Right renal pelvis (tissue), 4 donors: ENCODE measurements around the gene EVA1B. TPM values are rescaled to one million over a fixed set of nuclear protein-coding genes. Genes with fewer than 3 reads are reported as not detected.
A peak's percentile ranks its signal among the peaks of the same experiment; 100 is the strongest.

ENCODE experiments used
- DNase-seq, 4 donors: peaks; one replicate each; pipeline ENCODE4 v3.0.0-alpha.2; 2013; ENCODE audit warnings: low read depth in 4 of 4, low spot score in 3 of 4, missing footprints in 1 of 4
- polyA plus RNA-seq, 4 donors: library from polyadenylated mRNA; unstranded; fragments of 120-200 nt; gene quantifications; one replicate each; pipeline ENCODE4 v1.2.1, GENCODE V29; 2013; ENCODE audit not compliant: insufficient read length in 4 of 4

Gene EVA1B
- polyA plus RNA-seq, 4 donors: 45.4 to 124 (median 57.3) TPM

DNA sequence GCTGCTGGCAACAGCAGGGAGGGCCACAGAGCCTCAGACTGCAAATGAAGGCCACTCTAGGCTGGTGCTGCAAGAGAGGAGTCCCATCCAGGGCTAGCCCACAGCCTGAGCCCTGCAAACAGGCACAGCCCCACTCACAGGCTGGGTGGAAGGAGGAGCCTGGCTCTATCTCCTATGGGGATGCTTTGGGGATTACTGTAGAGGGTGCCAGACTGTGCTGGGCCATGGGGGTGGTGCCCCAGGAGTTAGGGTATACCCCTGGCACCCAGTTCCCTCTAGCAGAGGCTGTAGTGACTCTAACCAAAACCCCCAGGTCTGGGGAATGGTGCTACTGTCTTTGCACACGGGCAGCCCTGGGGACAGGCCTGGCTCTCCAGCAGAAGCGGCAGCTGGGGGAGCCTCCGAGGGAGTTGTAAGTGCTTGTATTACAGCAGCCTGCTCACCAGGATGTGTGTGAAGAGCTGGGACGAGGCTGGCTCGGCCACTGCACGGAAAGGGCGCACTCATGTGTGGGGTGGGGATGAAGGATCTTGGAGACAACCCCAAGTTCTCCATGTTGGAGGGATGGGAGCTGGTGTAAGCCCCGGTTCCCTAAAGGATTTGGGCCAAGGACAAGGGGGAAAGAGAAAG, 23.4 kb upstream of the EVA1B start:
- no peak for DNase-seq

DNA sequence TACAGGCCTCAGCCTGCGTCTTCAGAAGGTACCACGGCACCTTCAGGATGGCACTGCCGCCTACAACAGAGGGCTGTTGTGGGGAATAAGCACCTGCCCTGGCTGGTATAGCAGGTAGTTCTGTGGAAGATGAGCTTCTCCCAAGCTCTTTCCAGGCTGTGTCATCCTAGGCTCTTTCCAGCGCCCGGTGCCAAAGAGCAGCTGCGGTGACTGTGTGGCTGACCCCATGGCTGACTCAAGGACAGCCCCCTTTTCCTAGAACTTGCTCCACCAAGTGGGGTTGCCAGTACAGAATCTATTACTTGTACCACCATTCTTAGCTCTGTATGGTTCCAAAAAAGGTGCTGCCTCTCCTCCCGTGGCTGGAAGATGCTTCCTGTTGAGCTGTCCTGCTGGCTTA, 21.9 kb upstream of the EVA1B start:
- DNase-seq: no peak

DNA sequence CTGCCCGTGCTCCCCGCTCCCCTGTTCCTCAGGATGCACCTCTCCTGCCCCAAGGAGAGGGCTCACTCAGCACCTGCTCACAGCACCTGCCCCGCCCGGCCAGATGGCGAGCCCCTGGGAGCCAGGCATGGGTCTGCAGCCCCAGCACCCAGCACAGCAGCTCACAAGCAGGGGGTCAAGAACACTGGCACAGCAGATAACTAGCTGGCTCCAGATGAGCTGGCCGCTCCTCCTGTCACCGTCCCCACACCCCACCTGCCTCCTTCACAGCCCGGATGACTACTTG, 20.9 kb upstream of the EVA1B start:
- no peak for DNase-seq

DNA sequence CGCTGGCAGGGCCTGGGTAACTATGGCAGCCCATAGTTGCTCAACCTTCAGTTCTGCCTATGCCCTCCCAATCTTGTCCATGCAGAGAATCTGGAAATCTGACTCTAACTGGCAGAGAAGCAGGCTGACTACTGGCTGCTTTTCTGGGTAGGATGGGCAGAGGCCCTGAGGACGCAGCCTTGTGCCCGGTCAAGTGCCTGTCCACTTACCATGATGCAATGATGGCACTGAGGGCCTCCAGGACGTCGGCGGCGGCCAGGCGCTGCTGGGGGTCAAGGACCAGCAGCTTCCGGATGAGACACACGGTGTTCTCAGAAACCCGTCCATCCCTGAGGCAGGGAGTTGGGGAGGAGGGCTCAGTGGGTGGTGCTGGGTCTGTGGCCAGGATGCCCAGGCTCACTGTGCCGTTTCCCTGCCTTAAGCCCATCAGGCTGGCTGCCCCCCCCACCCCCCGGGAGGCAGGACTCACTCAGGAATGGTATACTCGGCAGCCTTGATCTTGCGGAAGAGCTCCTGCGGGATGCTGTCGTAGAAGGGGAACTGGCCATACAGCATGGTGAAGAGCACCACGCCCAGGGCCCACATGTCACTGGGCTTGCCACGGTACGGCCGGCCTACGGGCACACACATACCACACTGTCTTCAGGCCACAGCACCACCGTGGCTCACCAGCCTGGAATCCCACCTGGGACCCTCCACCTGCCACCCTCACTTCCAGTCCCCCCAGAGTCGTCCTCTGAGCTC, 20.4 kb upstream of the EVA1B start:
- DNase-seq: no peak

DNA sequence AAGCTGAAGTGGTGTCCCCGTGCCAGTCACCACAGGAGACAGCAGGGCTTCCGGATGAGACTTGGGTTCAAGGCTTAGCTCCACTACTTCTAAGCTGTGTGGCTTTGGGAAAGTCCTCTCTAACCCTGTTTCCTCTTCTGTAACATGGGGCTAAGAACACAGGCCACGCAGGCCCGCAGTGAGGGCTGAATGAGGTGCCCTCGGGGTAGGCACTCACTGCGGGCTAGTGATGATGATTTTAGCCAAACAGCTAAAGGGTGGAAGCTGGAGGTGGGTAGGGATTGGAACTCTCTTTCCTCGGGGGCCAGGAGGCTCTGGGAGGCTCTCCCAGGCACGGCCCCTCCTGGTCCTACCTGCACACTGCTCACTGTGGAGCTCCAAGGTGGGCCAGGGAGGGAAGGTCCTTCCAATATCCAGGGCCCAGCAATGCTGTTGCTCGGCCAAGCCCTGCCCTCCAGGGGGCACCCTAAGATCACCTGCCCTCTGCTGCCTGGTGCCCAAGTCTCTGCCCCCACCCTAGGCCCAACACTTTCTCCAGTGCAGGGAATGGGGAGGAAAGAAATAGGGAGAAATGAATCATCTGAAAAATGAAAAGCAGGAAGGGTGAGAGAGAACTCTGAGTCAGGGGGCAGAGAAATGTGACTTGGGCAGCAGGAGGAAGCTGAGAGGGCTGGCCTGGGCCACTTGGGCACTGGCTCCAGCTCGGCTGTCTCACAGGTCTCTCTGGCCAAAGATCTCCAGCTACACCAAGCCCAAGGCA, 19.2 kb upstream of the EVA1B start:
- DNase-seq: no peak

DNA sequence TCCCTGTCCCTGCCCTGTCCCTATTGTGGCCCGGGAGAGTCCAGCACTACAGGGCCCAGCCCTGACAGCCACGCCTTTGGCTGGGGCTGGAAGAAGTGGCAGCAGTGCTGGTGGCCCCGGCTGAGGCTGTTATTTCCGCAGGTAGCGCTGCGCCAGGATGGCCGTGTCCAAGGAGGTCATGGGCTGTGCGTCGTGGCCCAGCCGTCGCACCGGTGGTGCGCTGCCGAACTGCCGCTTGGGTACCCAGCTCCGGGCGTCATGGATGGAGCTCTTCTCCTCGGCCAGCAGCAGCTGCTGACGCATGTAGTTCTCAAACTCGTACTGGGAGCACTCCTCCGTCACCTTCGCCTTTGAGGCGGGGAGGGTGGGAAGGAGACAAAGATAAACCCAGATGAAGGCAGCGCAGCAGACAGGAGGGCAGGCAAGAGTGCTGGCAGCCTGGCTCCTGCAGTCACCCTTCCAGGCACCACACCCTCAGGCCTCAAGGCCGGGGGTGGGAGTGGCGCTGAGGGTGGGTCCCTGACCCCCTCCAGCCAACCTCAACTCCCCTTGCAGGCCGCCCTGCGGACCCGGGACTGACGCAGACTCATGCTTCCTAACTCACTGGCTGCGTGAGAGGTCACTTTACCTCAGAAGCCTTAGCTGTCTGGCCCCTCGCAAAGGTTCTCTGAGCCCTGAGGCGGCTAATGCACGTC, 18.3 kb upstream of the EVA1B start:
- DNase-seq: no peak

DNA sequence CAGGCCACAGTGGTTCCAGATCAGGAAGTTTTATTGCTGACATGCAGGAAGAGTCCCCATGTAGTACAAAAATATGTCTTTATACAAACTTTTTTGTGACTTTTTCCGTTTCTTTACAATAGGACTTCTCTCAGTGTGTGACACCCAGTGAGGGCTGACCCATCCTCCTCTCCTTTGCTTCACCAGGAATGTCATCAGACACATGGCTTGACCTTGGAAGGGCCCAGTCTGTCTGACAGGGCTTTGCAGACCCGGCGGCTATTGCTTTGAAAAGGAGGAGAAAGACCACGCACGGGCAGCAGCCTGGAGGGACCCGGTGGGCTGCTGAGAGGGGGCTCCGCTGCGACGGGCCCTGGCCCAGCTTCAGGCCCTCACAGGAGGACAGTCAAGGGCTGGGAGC, 16.2 kb upstream of the EVA1B start:
- DNase-seq: no peak

DNA sequence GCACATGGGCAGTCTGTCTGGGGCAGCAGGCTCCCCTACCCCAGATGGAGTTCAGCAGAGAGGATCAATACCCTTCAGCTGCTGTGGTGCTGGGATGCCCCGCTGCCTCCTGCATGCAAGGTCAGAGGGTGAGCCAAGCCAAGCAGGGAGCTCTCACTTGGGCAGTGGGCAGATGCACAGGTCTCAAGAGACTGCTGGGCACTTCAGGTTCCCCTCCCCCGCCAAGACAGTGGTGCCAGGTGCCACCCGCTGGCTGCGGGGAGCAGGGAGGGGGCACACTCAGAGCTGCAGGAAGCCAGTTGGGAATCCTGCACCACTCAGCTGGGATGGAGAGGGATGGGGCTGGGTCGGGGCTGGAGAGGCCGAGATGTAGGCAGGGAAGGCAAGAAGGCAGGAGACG, 15.8 kb upstream of the EVA1B start:
- DNase-seq: no peak

DNA sequence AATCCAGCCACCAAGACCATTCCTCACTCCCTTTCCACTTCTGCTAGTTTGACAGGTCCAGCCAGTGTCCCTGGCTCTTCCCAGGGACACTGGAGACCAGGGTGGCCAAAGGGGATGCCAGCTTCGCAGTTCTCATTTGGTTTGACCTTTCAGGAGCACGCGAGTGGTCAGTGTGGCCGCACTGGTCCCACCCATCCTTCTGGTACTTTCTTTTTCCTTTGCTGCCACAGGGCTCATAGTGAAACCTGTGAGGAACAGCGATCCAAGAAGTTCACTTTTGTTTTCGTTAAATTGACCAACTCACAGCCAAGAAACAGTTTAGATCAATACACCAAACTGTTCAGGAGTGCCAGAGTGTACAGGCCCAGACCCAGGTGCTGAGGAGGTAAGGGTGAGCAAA, 14.4 kb upstream of the EVA1B start:
- DNase-seq: no peak

DNA sequence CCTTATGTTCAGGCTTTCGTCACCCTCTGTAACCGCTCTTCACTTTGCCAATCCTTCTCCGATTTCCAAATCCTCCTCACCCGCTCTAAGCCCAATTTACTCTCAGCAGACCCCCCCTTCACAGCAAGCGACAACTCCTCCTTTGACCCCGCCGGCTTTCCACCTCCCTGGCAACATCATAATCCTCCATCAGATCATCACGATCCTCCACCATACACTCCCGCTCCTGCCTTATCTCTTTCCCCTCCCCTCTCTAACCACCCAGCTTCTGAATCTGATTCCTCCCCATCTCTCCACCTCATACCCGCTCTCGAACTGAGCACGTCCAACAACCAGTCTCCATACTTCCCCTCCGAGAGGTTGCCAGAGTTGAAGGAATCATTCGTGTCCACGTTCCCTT, 7.5 kb upstream of the EVA1B start:
- no peak for DNase-seq

DNA sequence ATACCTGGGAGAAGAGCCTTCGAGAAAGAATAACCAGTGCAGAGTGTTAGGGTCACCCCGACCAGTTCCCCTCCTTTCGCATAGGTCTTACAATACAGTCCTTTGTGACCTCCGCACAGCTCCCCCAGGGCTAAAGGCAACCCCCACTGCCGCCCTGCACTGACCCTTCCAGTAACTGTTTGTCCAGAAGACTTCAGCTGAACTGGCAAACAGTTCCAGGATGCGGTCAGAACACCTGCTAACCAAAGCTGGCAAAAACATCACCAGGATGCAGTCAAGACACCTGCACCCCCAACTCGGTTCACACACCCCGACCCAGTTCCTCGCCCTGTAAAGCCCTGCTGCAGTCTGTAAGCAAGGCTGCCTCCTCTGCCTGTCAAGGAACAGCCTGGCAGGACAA, 6.4 kb upstream of the EVA1B start:
- no peak for DNase-seq

DNA sequence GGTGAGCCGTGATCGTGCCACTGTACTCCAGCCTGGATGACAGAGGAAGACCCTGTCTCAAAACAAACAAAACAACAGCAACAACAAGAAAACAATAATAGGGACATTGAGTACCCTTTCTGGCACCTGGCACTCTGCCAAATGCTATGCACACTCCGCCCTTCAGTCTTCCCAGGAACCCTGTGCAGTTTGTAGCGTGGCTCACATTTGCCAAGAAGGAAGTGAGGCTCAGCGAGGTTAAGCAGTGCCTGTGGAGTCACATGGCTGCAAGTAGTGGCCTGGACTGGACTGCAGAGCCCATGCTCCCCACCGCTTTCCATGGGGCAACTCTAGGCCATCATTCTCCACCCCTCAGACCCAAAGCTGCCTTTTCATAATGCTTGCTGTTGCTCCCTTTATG, 5.3 kb upstream of the EVA1B start:
- DNase-seq: no peak

DNA sequence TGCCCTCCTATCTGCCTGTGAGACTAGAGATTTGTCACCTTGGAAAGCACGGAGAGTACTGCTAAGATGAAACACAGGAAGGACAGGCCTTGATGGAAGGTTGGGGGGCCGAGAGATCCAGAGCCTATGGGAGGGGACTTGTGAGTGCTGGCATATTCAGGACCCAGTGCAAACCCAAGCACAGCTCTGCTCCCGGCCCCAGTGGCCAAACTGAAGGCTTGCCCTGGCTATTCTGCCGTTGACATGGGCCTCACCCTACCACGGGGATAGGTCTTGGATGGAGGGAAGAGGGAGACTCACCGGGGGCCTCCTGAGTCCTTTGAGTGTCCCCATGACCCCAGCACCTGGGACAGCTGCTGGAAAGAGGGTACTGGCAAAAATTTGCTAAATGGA, 4.6 kb upstream of the EVA1B start:
- no peak for DNase-seq

DNA sequence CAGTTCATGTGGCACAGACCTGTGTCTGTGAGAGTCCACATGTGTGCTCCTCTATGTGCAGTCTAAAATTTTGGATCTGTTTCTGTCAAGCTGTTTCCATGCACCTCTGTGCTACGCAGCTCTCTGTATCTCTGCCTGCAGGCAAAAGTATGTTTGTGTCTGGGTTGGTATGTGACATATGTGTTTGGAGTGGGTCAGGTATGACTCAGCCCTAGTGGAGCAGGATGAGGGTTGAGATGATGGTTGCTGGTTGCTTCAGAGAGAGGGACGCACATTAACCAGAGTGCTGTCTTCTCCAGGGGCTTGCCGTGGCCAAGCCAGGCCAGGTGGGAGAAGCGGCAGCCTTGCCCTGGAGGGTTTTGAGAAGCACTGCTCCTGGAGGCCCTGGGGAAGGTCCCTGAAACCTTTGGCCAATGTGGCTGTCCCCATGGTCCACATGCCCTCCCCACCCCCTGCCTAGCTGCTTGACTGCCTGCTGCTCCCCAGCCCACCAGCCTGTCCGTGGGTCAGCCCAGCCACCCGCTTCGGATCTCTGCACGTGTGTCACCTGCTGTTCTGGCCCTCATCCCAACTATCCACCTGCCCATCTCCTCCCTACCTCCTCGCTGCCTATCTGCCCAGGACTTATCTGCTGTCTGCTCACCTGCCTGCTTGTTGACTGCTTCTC, 4.1 kb upstream of the EVA1B start:
- no peak for DNase-seq

DNA sequence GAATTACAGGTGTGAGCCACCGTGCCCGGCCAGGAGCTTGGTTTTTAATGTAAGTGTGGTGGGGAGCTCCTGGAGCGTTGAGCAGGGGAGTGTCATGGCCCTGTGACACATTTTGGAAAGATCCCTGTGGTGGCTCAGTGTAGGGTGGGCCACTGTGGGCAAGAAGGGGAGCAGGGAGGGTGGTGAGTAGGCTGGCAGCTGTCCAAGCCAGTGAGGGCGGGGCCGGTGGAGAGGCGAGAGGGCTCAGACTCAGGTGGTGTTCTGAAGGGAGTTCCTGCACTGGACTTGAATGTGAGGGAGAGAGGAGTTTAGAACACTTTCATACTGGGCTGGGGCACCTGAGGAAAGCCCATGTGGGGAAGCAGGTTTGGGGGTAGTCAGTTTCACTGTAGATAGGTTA, 3.1 kb upstream of the EVA1B start:
- DNase-seq: no peak

DNA sequence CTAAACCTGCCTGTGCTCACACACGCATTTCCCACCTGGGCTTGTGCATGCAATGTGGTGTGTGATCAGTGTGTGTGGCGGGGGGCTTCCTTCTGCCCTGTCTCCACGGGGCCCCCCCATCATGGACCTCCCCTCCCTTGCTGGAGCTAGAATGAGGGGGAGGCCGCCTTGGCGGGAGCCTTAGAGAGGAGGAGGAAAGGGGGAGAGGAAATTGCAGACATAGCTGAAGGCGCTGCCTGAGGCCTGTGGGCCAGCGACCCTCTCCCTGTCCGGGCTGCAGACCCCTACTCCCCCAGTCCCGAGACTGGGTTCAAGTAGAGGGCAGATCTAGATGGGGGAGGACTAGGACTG, 883 bp upstream of the EVA1B start:
- peak in 1 of 4 donors; percentile 56 for DNase-seq

DNA sequence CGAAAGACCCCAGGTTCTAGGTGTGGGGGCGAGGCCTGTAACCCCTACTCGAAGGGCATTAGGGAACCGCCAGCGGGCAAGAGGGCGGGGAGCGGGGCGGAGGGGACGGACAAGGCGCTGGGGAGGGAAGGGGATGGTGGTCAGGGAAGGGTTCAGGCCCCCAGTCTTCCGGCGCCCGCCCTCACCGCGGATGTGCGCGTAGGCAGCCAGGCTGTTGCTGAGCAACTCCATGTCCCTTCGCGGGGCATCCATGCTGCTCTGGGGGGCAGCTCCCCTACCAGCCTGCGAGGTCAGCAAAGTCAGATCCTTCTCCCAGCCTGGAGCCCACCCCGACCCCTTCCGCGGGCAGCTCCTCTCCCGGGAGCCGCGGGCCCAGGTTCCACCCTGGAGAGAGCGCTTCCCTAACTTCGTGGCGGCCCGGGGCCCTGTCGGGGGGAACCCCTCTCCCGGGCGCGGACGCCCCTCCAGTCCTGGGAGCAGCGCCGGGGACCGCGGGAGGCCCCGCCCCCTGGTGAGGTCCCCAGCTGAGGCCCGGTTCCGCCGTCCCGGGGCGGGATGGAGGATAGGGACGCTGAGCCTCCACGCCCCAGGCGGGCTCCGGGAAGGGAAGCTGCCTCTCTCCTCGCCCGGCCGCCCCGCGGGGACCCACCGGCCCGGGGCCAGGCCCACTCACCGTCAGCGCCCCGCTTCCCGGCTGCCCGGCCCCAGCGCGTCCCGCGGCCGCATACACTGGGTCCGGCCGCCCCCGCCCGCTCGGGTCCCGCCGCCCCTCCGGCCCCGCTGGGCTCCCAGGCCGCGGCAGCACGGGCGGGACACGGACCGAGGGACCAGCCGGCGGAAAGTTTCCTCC, 434 bp downstream of the EVA1B start:
- peak in 1 of 4 donors; percentile 41 for DNase-seq

DNA sequence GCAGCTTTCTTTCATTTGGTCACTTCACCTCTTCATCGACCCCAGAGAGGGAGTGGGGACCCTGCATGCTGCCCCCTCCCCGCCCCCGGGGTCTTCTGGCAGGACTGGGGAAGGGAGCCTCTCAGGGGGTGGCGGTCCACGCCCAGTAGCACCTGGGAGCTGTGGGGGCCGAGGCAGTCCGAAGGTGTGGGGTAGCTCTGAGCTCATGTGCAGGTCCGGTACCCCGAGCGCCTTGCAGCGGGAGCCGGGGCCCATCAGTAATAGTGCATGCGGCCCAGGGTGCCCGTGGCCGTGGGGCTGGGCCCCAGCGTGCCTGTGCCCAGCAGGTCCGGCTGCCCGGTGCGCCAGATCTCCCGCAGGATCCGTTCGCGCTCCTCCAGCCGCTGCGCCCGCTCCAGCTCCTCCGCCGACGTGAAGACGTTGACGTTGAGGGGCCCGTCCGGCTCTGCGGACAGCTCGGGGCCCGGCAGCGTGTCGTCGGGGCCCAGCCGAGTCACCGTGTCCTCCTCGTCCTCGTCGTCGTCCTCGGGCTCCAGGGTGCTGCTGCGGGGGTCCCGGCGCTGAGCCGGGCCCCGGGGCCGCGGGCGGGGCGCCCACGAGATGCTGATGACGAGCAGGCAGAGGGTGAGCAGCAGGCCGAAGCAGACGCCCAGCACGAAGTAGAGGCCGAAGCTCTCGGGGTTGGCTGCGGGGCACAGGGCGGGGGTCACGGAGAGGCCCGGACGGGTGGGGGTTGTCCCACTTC, 1.2 kb downstream of the EVA1B start:
- DNase-seq: no peak
